HG03442 (cell line): ENCODE results near the gene KPNB1.

Experiments
- ATAC-seq: cut with Tn5 transposase; IDR thresholded peaks from one replicate; pipeline ENCODE4 v1.9.1; 2021; ENCODE audit warnings: mild to moderate bottlenecking, moderate library complexity; ENCODE audit not compliant: unreplicated experiment

KPNB1 gene

GRCh38 chr17:47708864-47709541 is 59.3 kb downstream of the KPNB1 start:
- ATAC-seq = no peak

GRCh38 chr17:47709594-47709993 is 59.9 kb downstream of the KPNB1 start:
- no peak for ATAC-seq

GRCh38 chr17:47711366-47712099 is 61.8 kb downstream of the KPNB1 start:
- no peak for ATAC-seq

- no peak for ATAC-seq
Observed at GRCh38 chr17:47712330-47713023, 62.8 kb downstream of the KPNB1 start.

- no peak for ATAC-seq
Observed at GRCh38 chr17:47713980-47714700, 64.4 kb downstream of the KPNB1 start.

GRCh38 chr17:47714773-47715396 is 65.2 kb downstream of the KPNB1 start:
- no peak for ATAC-seq

- ATAC-seq = no peak
Observed at GRCh38 chr17:47715669-47716325, 66.1 kb downstream of the KPNB1 start.

- no peak for ATAC-seq
Observed at GRCh38 chr17:47716375-47716774, 66.7 kb downstream of the KPNB1 start.

GRCh38 chr17:47717261-47717697 is 67.6 kb downstream of the KPNB1 start:
- no peak for ATAC-seq

- no peak for ATAC-seq
Observed at GRCh38 chr17:47717979-47718621, 68.4 kb downstream of the KPNB1 start.

- no peak for ATAC-seq
Observed at GRCh38 chr17:47718634-47719405, 69.1 kb downstream of the KPNB1 start.

GRCh38 chr17:47719411-47720152 is 69.9 kb downstream of the KPNB1 start:
- no peak for ATAC-seq

GRCh38 chr17:47720196-47720595 is 70.5 kb downstream of the KPNB1 start:
- ATAC-seq = no peak

GRCh38 chr17:47720754-47721533 is 71.2 kb downstream of the KPNB1 start:
- ATAC-seq = no peak

- ATAC-seq = no peak
Observed at GRCh38 chr17:47721725-47722124, 72.0 kb downstream of the KPNB1 start.

- ATAC-seq = no peak
Observed at GRCh38 chr17:47724705-47725104, 75.0 kb downstream of the KPNB1 start.

GRCh38 chr17:47725446-47726111 is 75.9 kb downstream of the KPNB1 start:
- no peak for ATAC-seq
